MM.1S (cell line): ENCODE data around the gene GAL3ST1.
"Not testable (repeated sequence)": the region's sequence is repeated elsewhere in the genome, so short reads cannot be mapped to it uniquely, and the experiment has no call there.

Source experiments
- DNase-seq: peaks from one replicate; pipeline ENCODE4 v3.0.0-alpha.2; 2015
- H2AFZ ChIP-seq: fragments of 300-600 bp; sonication (generic); 2 replicates; pipeline ENCODE4 v1.6.0; 2016; ENCODE audit warnings: antibody characterized with exemption, low read length
- H3F3A ChIP-seq: fragments of 300-600 bp; sonication (generic); 2 replicates; pipeline ENCODE4 v1.6.1; 2016; ENCODE audit warnings: mild to moderate bottlenecking, antibody characterized with exemption, low read length, moderate library complexity, mixed read lengths; ENCODE audit not compliant: insufficient read depth
- H3K27ac ChIP-seq: fragments of 300-600 bp; sonication (generic); 2 replicates; pipeline ENCODE4 v1.5.1; 2016; ENCODE audit warnings: mild to moderate bottlenecking, low read length
- H3K27me3 ChIP-seq: fragments of 300-600 bp; sonication (generic); replicated peaks from 2 replicates; pipeline ENCODE4 v1.6.0; 2016; ENCODE audit warnings: low read length; ENCODE audit not compliant: insufficient read depth
- H3K36me3 ChIP-seq: fragments of 300-600 bp; sonication (generic); replicated peaks from 2 replicates; pipeline ENCODE4 v1.6.1; 2016; ENCODE audit warnings: mild to moderate bottlenecking, low read length, mixed read lengths; ENCODE audit not compliant: insufficient read depth
- H3K4me1 ChIP-seq: fragments of 300-600 bp; sonication (generic); 2 replicates; pipeline ENCODE4 v1.6.1; 2016; ENCODE audit warnings: low read length, mixed read lengths
- H3K4me2 ChIP-seq: fragments of 300-600 bp; sonication (generic); 2 replicates; pipeline ENCODE4 v1.6.0; 2016; ENCODE audit warnings: low read depth, low read length
- H3K4me3 ChIP-seq: fragments of 300-600 bp; sonication (generic); 2 replicates; pipeline ENCODE4 v1.5.1; 2016; ENCODE audit warnings: low read length, mixed read lengths
- H3K79me2 ChIP-seq: fragments of 300-600 bp; sonication (generic); 2 replicates; pipeline ENCODE4 v1.6.1; 2016; ENCODE audit warnings: mixed run types, low read length, mixed read lengths
- H3K9ac ChIP-seq: fragments of 300-600 bp; sonication (generic); 2 replicates; pipeline ENCODE4 v1.6.1; 2016; ENCODE audit warnings: low read length, mixed read lengths
- H3K9me2 ChIP-seq: fragments of 300-600 bp; sonication (generic); replicated peaks from 2 replicates; pipeline ENCODE4 v1.6.1; 2016; ENCODE audit warnings: mild to moderate bottlenecking, low read length, mixed read lengths; ENCODE audit not compliant: insufficient read depth
- H3K9me3 ChIP-seq: fragments of 300-600 bp; sonication (generic); replicated peaks from 2 replicates; pipeline ENCODE4 v1.6.1; 2016; ENCODE audit warnings: mild to moderate bottlenecking, low read length, mixed read lengths; ENCODE audit not compliant: insufficient read depth
- H4K20me1 ChIP-seq: fragments of 300-600 bp; sonication (generic); 2 replicates; pipeline ENCODE4 v1.6.1; 2016; ENCODE audit warnings: mild to moderate bottlenecking, low read length, moderate library complexity, mixed read lengths; ENCODE audit not compliant: insufficient read depth
- EZH2 ChIP-seq: fragments of 300-600 bp; sonication (generic); optimal IDR thresholded peaks from 2 replicates; pipeline ENCODE3; 2017; ENCODE audit warnings: low read depth, mild to moderate bottlenecking, antibody characterized with exemption, low read length, mixed read lengths
- EZH2phosphoT487 ChIP-seq: fragments of 300-600 bp; sonication (generic); IDR thresholded peaks from 2 replicates; pipeline ENCODE4 v1.6.1; 2018; ENCODE audit warnings: antibody characterized with exemption, low read length
- TF ChIP-seq, protein P1 (sequence below): fragments of 300-600 bp; sonication (generic); IDR thresholded peaks from 2 replicates; pipeline ENCODE4 v1.5.1; 2016; ENCODE audit warnings: antibody characterized with exemption, low read length, mixed read lengths

GAL3ST1 gene

DNA sequence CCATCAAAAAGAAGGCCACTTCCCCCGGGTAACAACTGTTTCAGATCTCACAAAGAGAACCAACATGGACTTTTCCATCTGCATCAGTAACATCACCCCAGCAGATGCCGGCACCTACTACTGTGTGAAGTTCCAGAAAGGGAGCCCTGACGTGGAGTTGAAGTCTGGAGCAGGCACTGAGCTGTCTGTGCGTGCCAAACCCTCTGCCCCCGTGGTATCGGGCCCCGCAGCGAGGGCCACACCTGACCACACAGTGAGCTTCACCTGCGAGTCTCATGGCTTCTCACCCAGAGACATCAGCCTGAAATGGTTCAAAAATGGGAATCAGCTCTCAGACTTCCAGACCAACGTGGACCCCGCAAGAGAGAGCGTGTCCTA, 31.7 kb downstream of the GAL3ST1 start:
- Histone ChIP-seq H3K9me2 (no peaks in the 10 kb centered on the region), H2AFZ (no peak overlapping the region), H3K4me3 (no peak overlapping the region), H3K27ac (no peak overlapping the region), H3K36me3 (no peaks in the 10 kb centered on the region), H3K27me3 (peaks cover 50% of the 10 kb centered on the region), H3K79me2 (no peaks in the 10 kb centered on the region), H3F3A (no peaks in the 10 kb centered on the region), H3K4me2 (no peak overlapping the region), H3K4me1 (no peaks in the 10 kb centered on the region), H4K20me1 (no peaks in the 10 kb centered on the region), H3K9me3 (no peaks in the 10 kb centered on the region), H3K9ac (no peak overlapping the region)
- DNase-seq = no peak
- TF ChIP-seq EZH2 (no peak), EZH2phosphoT487 (no peak)
- TF ChIP-seq, protein P1, sequence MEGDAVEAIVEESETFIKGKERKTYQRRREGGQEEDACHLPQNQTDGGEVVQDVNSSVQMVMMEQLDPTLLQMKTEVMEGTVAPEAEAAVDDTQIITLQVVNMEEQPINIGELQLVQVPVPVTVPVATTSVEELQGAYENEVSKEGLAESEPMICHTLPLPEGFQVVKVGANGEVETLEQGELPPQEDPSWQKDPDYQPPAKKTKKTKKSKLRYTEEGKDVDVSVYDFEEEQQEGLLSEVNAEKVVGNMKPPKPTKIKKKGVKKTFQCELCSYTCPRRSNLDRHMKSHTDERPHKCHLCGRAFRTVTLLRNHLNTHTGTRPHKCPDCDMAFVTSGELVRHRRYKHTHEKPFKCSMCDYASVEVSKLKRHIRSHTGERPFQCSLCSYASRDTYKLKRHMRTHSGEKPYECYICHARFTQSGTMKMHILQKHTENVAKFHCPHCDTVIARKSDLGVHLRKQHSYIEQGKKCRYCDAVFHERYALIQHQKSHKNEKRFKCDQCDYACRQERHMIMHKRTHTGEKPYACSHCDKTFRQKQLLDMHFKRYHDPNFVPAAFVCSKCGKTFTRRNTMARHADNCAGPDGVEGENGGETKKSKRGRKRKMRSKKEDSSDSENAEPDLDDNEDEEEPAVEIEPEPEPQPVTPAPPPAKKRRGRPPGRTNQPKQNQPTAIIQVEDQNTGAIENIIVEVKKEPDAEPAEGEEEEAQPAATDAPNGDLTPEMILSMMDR = no peak

DNA sequence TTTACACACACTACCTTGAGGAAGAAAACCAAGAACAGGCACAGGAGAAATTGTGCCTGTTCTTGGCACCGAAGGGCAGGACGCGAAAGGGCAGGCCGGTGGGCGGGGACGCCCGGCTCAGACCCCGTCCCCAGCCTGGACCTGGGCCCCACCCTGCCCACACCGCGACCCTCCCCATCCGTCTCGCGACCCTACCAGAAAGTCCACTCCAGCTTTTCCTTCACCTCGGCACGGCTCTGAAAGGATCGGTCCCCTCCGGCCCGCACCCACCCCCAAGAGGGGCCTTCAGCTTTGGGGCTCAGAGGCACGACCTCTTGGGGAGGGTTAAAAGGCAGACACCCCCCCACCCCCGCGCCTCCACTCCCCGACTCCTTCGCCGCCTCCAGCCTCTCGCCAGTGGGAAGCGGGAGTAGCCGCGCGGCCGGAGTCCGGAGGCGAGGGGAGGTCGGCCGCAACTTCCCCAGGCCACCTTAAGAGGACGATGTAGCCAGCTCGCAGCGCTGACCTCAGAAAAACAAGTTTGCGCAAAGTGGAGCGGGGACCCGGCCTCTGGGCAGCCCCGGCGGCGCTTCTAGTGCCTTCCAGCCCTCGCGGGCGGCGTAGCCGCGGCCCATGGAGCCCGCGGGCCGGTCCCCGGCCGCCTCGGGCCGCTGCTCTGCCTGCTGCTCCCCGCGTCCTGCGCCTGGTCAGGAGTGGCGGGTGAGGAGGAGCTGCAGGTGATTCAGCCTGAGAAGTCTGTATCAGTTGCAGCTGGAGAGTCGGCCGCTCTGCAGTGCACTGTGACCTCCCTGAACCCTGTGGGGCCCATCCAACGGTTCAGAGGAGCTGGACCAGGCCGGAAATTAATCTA, 32.3 kb downstream of the GAL3ST1 start:
- no peaks in the 10 kb centered on the region for H3F3A ChIP-seq
- no peaks in the 10 kb centered on the region for H3K36me3 ChIP-seq
- H3K4me1 ChIP-seq = no peaks in the 10 kb centered on the region
- H4K20me1 ChIP-seq = no peaks in the 10 kb centered on the region
- H3K27me3 ChIP-seq = peaks cover 46% of the 10 kb centered on the region
- no peak for DNase-seq
- H3K79me2 ChIP-seq = no peaks in the 10 kb centered on the region
- no peak overlapping the region for H3K4me2 ChIP-seq
- H3K9ac ChIP-seq = no peak overlapping the region
- H3K4me3 ChIP-seq = no peak overlapping the region
- no peaks in the 10 kb centered on the region for H3K9me2 ChIP-seq
- TF ChIP-seq, protein P1 = no peak
- TF ChIP-seq EZH2 (no peak), EZH2phosphoT487 (no peak)
- H3K27ac ChIP-seq = no peak overlapping the region
- no peaks in the 10 kb centered on the region for H3K9me3 ChIP-seq
- H2AFZ ChIP-seq = no peak overlapping the region

DNA sequence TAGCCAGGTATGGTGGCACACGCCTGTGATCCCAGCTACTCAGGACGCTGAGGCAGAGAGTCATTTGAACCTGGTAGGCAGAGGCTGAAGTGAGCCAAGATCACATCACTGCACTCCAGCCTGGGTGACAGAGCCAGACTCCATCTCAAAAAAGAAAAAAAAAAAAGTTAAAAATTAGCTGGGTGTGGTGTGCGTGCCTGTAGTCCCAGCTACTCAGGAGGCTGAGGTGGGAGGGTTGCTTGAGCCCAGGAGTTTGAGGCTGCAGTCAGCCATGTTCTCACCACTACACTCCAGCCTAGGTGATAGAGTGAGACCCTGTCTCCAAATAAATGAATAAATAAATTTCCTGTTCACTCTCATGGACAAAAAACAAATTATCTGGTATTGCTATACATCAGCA, 33.0 kb downstream of the GAL3ST1 start:
- DNase-seq, H2AFZ ChIP-seq, H3K9me2 ChIP-seq, H3K9ac ChIP-seq, H3K79me2 ChIP-seq, H4K20me1 ChIP-seq, H3K9me3 ChIP-seq, H3K36me3 ChIP-seq, H3K27ac ChIP-seq, H3K4me3 ChIP-seq, H3K4me1 ChIP-seq, H3K4me2 ChIP-seq, H3F3A ChIP-seq: not testable (repeated sequence)
- H3K27me3 ChIP-seq = peaks cover 44% of the 10 kb centered on the region

DNA sequence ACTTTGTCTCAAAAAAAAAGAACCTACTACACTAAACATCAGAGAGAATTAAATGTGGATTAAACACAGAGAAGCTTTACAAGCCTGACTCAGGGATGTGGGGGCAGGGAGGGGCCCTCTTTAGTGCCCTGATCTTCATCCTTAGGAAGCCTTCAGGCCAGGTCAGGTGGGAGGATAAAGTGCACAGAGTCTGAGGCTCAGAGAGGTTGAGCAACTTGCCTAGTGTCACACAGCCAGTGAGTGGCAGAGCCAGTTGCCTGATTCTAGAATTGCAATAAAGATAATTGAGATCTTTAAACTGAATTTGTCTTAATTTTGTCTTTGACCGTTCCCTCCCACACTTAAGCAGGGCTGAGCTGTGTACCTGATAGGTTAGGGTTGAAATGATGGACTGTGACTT, 35.1 kb downstream of the GAL3ST1 start:
- Histone ChIP-seq H3K36me3 (no peaks in the 10 kb centered on the region), H3K79me2 (no peaks in the 10 kb centered on the region), H3K9me3 (no peaks in the 10 kb centered on the region), H3K9me2 (no peaks in the 10 kb centered on the region), H3K4me3 (no peak overlapping the region), H3K27ac (no peak overlapping the region), H4K20me1 (no peaks in the 10 kb centered on the region), H3K4me1 (no peaks in the 10 kb centered on the region), H2AFZ (no peak overlapping the region), H3F3A (no peaks in the 10 kb centered on the region), H3K27me3 (peaks cover 36% of the 10 kb centered on the region), H3K9ac (no peak overlapping the region), H3K4me2 (no peak overlapping the region)
- no peak for DNase-seq
- TF ChIP-seq EZH2 (no peak), EZH2phosphoT487 (no peak)
- TF ChIP-seq, protein P1 = no peak
